Fibroblast of lung (primary cell): ENCODE measurements around the gene ZNF888.

Experiments
- EZH2 ChIP-seq: IDR thresholded peaks from 2 replicates; pipeline ENCODE4 v1.5.1; 2012; ENCODE audit warnings: low read length, control low read depth, mild to moderate bottlenecking; ENCODE audit errors: missing control alignments
- TF ChIP-seq, protein P1 (sequence below), 2 donors: IDR thresholded peaks in 1 of 2; conservative IDR thresholded peaks in 1 of 2; 1 replicate in 1 of 2; 2 replicates in 1 of 2; pipeline ENCODE4 v1.5.1; 2011 to 2012; ENCODE audit warnings: low read length in 2 of 2, control low read depth in 1 of 2, inconsistent platforms in 1 of 2, low read depth in 1 of 2, mild to moderate bottlenecking in 1 of 2

DNA sequence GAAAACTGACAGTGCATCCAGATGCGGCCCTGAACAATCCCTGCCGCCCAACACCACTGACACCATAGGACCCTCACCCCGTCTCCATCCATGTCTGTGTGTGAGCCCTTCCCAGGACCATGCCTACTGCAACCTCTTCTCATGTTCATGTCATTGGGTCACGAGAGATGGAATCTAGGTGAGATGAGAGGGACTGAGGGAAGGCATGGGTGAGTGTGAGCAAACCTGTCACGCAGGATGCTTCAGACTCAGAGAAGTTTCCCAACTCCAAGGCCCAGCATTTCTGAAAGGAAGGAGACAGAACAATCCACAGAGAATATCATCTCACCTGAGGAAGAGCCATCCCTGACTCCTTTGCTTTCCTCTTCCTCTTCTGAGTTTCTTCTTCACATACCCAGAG, 5.7 kb downstream of the ZNF888 start:
- TF ChIP-seq, protein P1, sequence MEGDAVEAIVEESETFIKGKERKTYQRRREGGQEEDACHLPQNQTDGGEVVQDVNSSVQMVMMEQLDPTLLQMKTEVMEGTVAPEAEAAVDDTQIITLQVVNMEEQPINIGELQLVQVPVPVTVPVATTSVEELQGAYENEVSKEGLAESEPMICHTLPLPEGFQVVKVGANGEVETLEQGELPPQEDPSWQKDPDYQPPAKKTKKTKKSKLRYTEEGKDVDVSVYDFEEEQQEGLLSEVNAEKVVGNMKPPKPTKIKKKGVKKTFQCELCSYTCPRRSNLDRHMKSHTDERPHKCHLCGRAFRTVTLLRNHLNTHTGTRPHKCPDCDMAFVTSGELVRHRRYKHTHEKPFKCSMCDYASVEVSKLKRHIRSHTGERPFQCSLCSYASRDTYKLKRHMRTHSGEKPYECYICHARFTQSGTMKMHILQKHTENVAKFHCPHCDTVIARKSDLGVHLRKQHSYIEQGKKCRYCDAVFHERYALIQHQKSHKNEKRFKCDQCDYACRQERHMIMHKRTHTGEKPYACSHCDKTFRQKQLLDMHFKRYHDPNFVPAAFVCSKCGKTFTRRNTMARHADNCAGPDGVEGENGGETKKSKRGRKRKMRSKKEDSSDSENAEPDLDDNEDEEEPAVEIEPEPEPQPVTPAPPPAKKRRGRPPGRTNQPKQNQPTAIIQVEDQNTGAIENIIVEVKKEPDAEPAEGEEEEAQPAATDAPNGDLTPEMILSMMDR (conservative IDR thresholded peaks at IDR 0.05 in 1 of 2, IDR thresholded peaks at IDR 0.05 in 1 of 2; ENCODE audit: low read depth in 1 of 2, low read length in 2 of 2) = no peak
- no peak for TF ChIP-seq EZH2
